Uterus (tissue), 2 donors: ENCODE data around the gene CCDC117.

Source experiments
- CTCF ChIP-seq, 4 experiments: fragments of 200-600 bp in 2 of 4; fragments of 450-650 bp in 2 of 4; sonication (generic) in 2 of 4; IDR thresholded peaks; one replicate each; pipeline ENCODE4 v1.5.1; 2016 to 2019; ENCODE audit warnings: antibody characterized with exemption in 4 of 4, mild to moderate bottlenecking in 2 of 4, moderate library complexity in 1 of 4
- POLR2A ChIP-seq, 2 donors: fragments of 450-650 bp; IDR thresholded peaks; one replicate each; pipeline ENCODE4 v1.6.1; 2016; ENCODE audit warnings: antibody characterized with exemption in 2 of 2, mild to moderate bottlenecking in 1 of 2, moderate library complexity in 1 of 2

GRCh38 chr22:28750471-28750881 lies 22.0 kb upstream of the CCDC117 start:
- no peak for TF ChIP-seq POLR2A (IDR thresholded peaks at IDR 0.05)
- TF ChIP-seq CTCF (IDR thresholded peaks at IDR 0.05), result no peak
